ENCODE measurements around the gene UBAC1. TPM values are rescaled to one million over a fixed set of nuclear protein-coding genes. Genes with fewer than 3 reads are reported as not detected.

Gene UBAC1
- total RNA-seq, 1 experiment from 2014 or later = 55.6 TPM

- ChIA-PET CTCF (interaction anchor here (1.2 kb wide), 1 partner anchor 11 kb away, joined by 3 read pairs; the partner anchor contains the start of gene UBAC1), POLR2A (no interaction called here)
- H3K27me3 Mint-ChIP-seq (ENCODE audit: low read depth) = no peaks in the 10 kb centered on the region
- no peak overlapping the region for H3K4me3 Mint-ChIP-seq
- peaks cover 54% of the 10 kb centered on the region for H3K36me3 Mint-ChIP-seq
- TF ChIP-seq ERG (CRISPR knock-in tag; IDR thresholded peaks at IDR 0.05) (no peak), FOXJ3 (CRISPR knock-in tag; IDR thresholded peaks at IDR 0.05; ENCODE audit: borderline replicate concordance) (no peak), E2F5 (CRISPR knock-in tag; IDR thresholded peaks at IDR 0.05) (no peak), FOXK1 (CRISPR knock-in tag; IDR thresholded peaks at IDR 0.05) (no peak), MYBL2 (CRISPR knock-in tag; IDR thresholded peaks at IDR 0.05) (no peak), AFF4 (CRISPR knock-in tag; IDR thresholded peaks at IDR 0.05; ENCODE audit: borderline replicate concordance) (no peak), NR1H2 (CRISPR knock-in tag; IDR thresholded peaks at IDR 0.05) (no peak)
- H3K27ac Mint-ChIP-seq = peak overlapping the region; percentile 79
- DNase-seq (ENCODE audit: low spot score) = no peak
- ATAC-seq = no peak
- H3K4me1 Mint-ChIP-seq = no peaks in the 10 kb centered on the region
- H3K9me3 Mint-ChIP-seq = no peaks in the 10 kb centered on the region
Measured at GRCh38 chr9:135950135-135950682, 11.0 kb downstream of the UBAC1 start.

GRCh38 chr9:135949501-135950134, 11.6 kb downstream of the UBAC1 start:
- Mint-ChIP-seq H3K9me3 (no peaks in the 10 kb centered on the region), H3K4me1 (no peaks in the 10 kb centered on the region), H3K27ac (peak overlapping the region; percentile 87), H3K27me3 (ENCODE audit: low read depth) (no peaks in the 10 kb centered on the region), H3K4me3 (no peak overlapping the region), H3K36me3 (peaks cover 53% of the 10 kb centered on the region)
- no peak for ATAC-seq
- ChIA-PET POLR2A (no interaction called here), CTCF (interaction anchor here (1.2 kb wide), 1 partner anchor 11 kb away, joined by 3 read pairs; the partner anchor contains the start of gene UBAC1)
- DNase-seq (ENCODE audit: low spot score) = no peak
- TF ChIP-seq EMX1 (CRISPR knock-in tag; IDR thresholded peaks at IDR 0.05) (no peak), GTF2I (CRISPR knock-in tag; conservative IDR thresholded peaks at IDR 0.05) (no peak), ATF2 (CRISPR knock-in tag; IDR thresholded peaks at IDR 0.05; ENCODE audit: borderline replicate concordance, low read depth) (no peak), ZNF263 (CRISPR knock-in tag; IDR thresholded peaks at IDR 0.05; ENCODE audit: low read depth) (no peak)

- H3K27me3 Mint-ChIP-seq (ENCODE audit: low read depth) = no peaks in the 10 kb centered on the region
- POLR2A ChIA-PET = no interaction called here
- H3K36me3 Mint-ChIP-seq = peaks cover 53% of the 10 kb centered on the region
- TF ChIP-seq STAT6 (CRISPR knock-in tag; conservative IDR thresholded peaks at IDR 0.05; ENCODE audit: low read depth) (no peak), ESRRA (CRISPR knock-in tag; IDR thresholded peaks at IDR 0.05; ENCODE audit: borderline replicate concordance) (no peak), ZNF219 (CRISPR knock-in tag; IDR thresholded peaks at IDR 0.05; ENCODE audit: borderline replicate concordance) (no peak), RELA (CRISPR knock-in tag; IDR thresholded peaks at IDR 0.05; ENCODE audit: borderline replicate concordance) (no peak)
- DNase-seq (ENCODE audit: low spot score) (no peak), ATAC-seq (no peak)
- CTCF ChIA-PET = no interaction called here
- H3K9me3 Mint-ChIP-seq = no peaks in the 10 kb centered on the region
- peak overlapping the region; percentile 87 for H3K27ac Mint-ChIP-seq
- no peak overlapping the region for H3K4me3 Mint-ChIP-seq
- no peaks in the 10 kb centered on the region for H3K4me1 Mint-ChIP-seq
Measured at GRCh38 chr9:135948968-135949367, 12.2 kb downstream of the UBAC1 start.

Data from WTC11 (cell line).